GM23338 (cell line): Measurements from ENCODE around the gene TEX26. TPM values are rescaled to one million over a fixed set of nuclear protein-coding genes. Genes with fewer than 3 reads are reported as not detected.

Source experiments
- ATAC-seq: fragments of 200-7000 bp; cut with Tn5 transposase; 3 replicates; pipeline ENCODE4 v1.9.1; 2020
- DNase-seq: peaks from one replicate; pipeline ENCODE4 v3.0.0-alpha.2; 2015; ENCODE audit warnings: low spot score
- H2AFZ ChIP-seq: fragments of 200-600 bp; sonication (generic); 2 replicates; pipeline ENCODE4 v1.8.0; 2016; ENCODE audit warnings: antibody characterized with exemption, mild to moderate bottlenecking, moderate library complexity
- H3F3A ChIP-seq: fragments of 200-600 bp; sonication (generic); replicated peaks from 2 replicates; pipeline ENCODE4 v1.8.0; 2017; ENCODE audit warnings: antibody characterized with exemption, mixed run types, low read depth
- H3K27ac ChIP-seq: fragments of 200-600 bp; sonication (generic); 2 replicates; pipeline ENCODE4 v1.6.1; 2016; ENCODE audit warnings: low read depth
- H3K27me3 ChIP-seq: fragments of 200-600 bp; sonication (generic); 2 replicates; pipeline ENCODE4 v1.8.0; 2016; ENCODE audit warnings: mild to moderate bottlenecking, mixed run types, moderate library complexity; ENCODE audit not compliant: insufficient read depth
- H3K36me3 ChIP-seq: fragments of 200-600 bp; sonication (generic); 2 replicates; pipeline ENCODE4 v1.8.0; 2016; ENCODE audit warnings: mild to moderate bottlenecking; ENCODE audit not compliant: insufficient read depth
- H3K4me1 ChIP-seq: fragments of 200-600 bp; sonication (generic); 2 replicates; pipeline ENCODE4 v1.8.0; 2016; ENCODE audit warnings: mild to moderate bottlenecking, moderate library complexity; ENCODE audit not compliant: insufficient read depth
- H3K4me2 ChIP-seq: fragments of 200-600 bp; sonication (generic); 2 replicates; pipeline ENCODE4 v1.7.1; 2017; ENCODE audit warnings: mixed run types
- H3K4me3 ChIP-seq: fragments of 200-600 bp; sonication (generic); 2 replicates; pipeline ENCODE4 v1.6.1; 2016; ENCODE audit warnings: mixed run types
- H3K79me2 ChIP-seq: fragments of 200-600 bp; sonication (generic); replicated peaks from 2 replicates; pipeline ENCODE4 v1.8.0; 2017; ENCODE audit warnings: mild to moderate bottlenecking; ENCODE audit not compliant: insufficient read depth
- H3K9me2 ChIP-seq: fragments of 200-600 bp; sonication (generic); 2 replicates; pipeline ENCODE4 v1.8.0; 2017; ENCODE audit not compliant: insufficient read depth
- H4K20me1 ChIP-seq: fragments of 200-600 bp; sonication (generic); replicated peaks from 2 replicates; pipeline ENCODE4 v1.8.0; 2017; ENCODE audit warnings: mild to moderate bottlenecking; ENCODE audit not compliant: insufficient read depth
- H3K27ac Mint-ChIP-seq: 2 replicates; pipeline ENCODE4 v1.8.0; 2020; ENCODE audit warnings: inconsistent platforms, mild to moderate bottlenecking, moderate library complexity, mixed read lengths
- H3K27me3 Mint-ChIP-seq: 3 replicates; pipeline ENCODE4 v1.8.0; 2022; ENCODE audit warnings: low read depth, mild to moderate bottlenecking, moderate library complexity, mixed read lengths, inconsistent platforms; ENCODE audit not compliant: insufficient read depth, poor library complexity
- H3K36me3 Mint-ChIP-seq: 3 replicates; pipeline ENCODE4 v1.8.0; 2021; ENCODE audit warnings: low read depth, mild to moderate bottlenecking, inconsistent platforms, moderate library complexity, mixed read lengths
- H3K4me1 Mint-ChIP-seq: 3 replicates; pipeline ENCODE4 v1.8.0; 2020; ENCODE audit warnings: mild to moderate bottlenecking, inconsistent platforms, mixed read lengths
- H3K4me3 Mint-ChIP-seq: 3 replicates; pipeline ENCODE4 v1.8.0; 2021; ENCODE audit warnings: moderate library complexity, mild to moderate bottlenecking, inconsistent platforms, mixed read lengths
- H3K9me3 Mint-ChIP-seq: 3 replicates; pipeline ENCODE4 v1.8.0; 2020; ENCODE audit warnings: moderate library complexity, mild to moderate bottlenecking, inconsistent platforms, mixed read lengths
- CREB1 ChIP-seq: fragments of 250-450 bp; sonication (Bioruptor Pico); IDR thresholded peaks from 2 replicates; pipeline ENCODE4 v1.5.0; 2020; ENCODE audit warnings: low read depth, mild to moderate bottlenecking, moderate library complexity
- EZH2 ChIP-seq: fragments of 200-600 bp; sonication (generic); IDR thresholded peaks from one replicate; pipeline ENCODE4 v1.8.0; 2017; ENCODE audit warnings: antibody characterized with exemption, mild to moderate bottlenecking, low read depth; ENCODE audit not compliant: unreplicated experiment
- NANOG ChIP-seq: IDR thresholded peaks from 2 replicates; pipeline ENCODE4 v1.6.1; 2016; ENCODE audit warnings: antibody characterized with exemption, borderline replicate concordance
- POLR2AphosphoS5 ChIP-seq: IDR thresholded peaks from 2 replicates; pipeline ENCODE4 v1.6.1; 2016; ENCODE audit warnings: antibody characterized with exemption, low read depth
- ZNF114 ChIP-seq: fragments of 250-450 bp; sonication (Bioruptor Pico); IDR thresholded peaks from 2 replicates; pipeline ENCODE4 v1.5.0; 2020; ENCODE audit warnings: mild to moderate bottlenecking, moderate library complexity
- ZNF462 ChIP-seq: fragments of 250-450 bp; sonication (Bioruptor Pico); IDR thresholded peaks from 2 replicates; pipeline ENCODE4 v1.5.0; 2020; ENCODE audit warnings: mild to moderate bottlenecking, moderate library complexity
- polyA plus RNA-seq: library from polyadenylated mRNA; unstranded; fragments of >200 nt; fragmentation: Nextera tagmentation; extraction: Ambion mirVana; gene quantifications from 2 replicates; pipeline ENCODE4 v1.2.1, GENCODE V29; 2016
- total RNA-seq: library from RNA; depleted of rRNA; stranded (reverse); fragments of >200 nt; shearing (Covaris generic); gene quantifications from 2 replicates; pipeline ENCODE4 v1.2.3, GENCODE V29; 2014
- TF ChIP-seq, protein P1 (sequence below): IDR thresholded peaks from 2 replicates; pipeline ENCODE4 v1.6.1; 2016; ENCODE audit warnings: antibody characterized with exemption

Gene TEX26
- total and polyA plus RNA-seq, 2 experiments from 2014 or later: not detected

DNA sequence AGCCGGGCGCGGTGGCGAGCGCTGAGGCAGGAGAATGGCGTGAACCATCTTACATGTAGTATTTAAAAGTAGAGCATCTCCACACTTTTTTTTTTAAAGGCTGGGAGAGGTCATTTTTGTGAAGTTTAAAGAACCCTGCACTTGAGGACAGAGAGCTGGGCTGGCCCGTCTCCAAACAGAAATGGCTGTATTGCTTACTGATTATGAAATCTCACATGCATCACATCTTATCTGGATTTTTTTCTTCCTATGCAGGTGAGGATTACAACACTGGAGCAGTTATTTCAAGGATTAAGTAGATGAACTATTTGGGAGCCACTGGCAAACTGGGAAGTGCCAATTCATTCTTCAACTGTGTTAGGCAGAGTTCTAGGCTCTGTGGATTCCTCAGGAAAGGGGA is 59.5 kb downstream of the TEX26 start (continued):
- TF ChIP-seq ZNF462 (CRISPR knock-in tag) (no peak), EZH2 (no peak)

GRCh38 chr13:30995331-30995730 is 62.9 kb downstream of the TEX26 start:
- Mint-ChIP-seq H3K36me3 (no peaks in the 10 kb centered on the region), H3K4me3 (no peak overlapping the region), H3K27me3 (peaks cover 2% of the 10 kb centered on the region), H3K4me1 (no peaks in the 10 kb centered on the region), H3K27ac (no peak overlapping the region), H3K9me3 (no peaks in the 10 kb centered on the region)
- ATAC-seq (no peak), DNase-seq (no peak)
- H3K36me3 ChIP-seq: no peaks in the 10 kb centered on the region
- H3K4me1 ChIP-seq: no peaks in the 10 kb centered on the region
- no peaks in the 10 kb centered on the region for H4K20me1 ChIP-seq
- H3K27me3 ChIP-seq: no peaks in the 10 kb centered on the region
- no peak overlapping the region for H2AFZ ChIP-seq
- H3K9me2 ChIP-seq: no peaks in the 10 kb centered on the region
- H3F3A ChIP-seq: no peaks in the 10 kb centered on the region
- H3K4me2 ChIP-seq: no peak overlapping the region
- H3K27ac ChIP-seq: no peak overlapping the region
- no peaks in the 10 kb centered on the region for H3K79me2 ChIP-seq
- no peak overlapping the region for H3K4me3 ChIP-seq
- TF ChIP-seq CREB1 (CRISPR knock-in tag) (no peak), ZNF462 (CRISPR knock-in tag) (no peak), POLR2AphosphoS5 (no peak), NANOG (no peak), ZNF114 (CRISPR knock-in tag) (no peak)
- TF ChIP-seq, protein P1, sequence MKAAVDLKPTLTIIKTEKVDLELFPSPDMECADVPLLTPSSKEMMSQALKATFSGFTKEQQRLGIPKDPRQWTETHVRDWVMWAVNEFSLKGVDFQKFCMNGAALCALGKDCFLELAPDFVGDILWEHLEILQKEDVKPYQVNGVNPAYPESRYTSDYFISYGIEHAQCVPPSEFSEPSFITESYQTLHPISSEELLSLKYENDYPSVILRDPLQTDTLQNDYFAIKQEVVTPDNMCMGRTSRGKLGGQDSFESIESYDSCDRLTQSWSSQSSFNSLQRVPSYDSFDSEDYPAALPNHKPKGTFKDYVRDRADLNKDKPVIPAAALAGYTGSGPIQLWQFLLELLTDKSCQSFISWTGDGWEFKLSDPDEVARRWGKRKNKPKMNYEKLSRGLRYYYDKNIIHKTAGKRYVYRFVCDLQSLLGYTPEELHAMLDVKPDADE: no peak
